Activated naive CD4-positive, alpha-beta T cell treated with anti-CD3 and anti-CD28 coated beads, Interleukin-2, amount 50 U/mL, for 72 hours (primary cell): ENCODE results near the gene KBTBD8. TPM values are rescaled to one million over a fixed set of nuclear protein-coding genes. Genes with fewer than 3 reads are reported as not detected.
A peak's percentile ranks its signal among the peaks of the same experiment; 100 is the strongest.

Experiments used
- ATAC-seq, 2 donors: fragments of 150-1000 bp; cut with Tn5 transposase; 2 replicates each; pipeline ENCODE4 v1.10.0; 2021; ENCODE audit warnings: mild to moderate bottlenecking in 2 of 2, moderate library complexity in 2 of 2
- DNase-seq, 2 donors: peaks; one replicate each; pipeline ENCODE4 v3.0.0; 2021 to 2022; ENCODE audit warnings: low spot score in 2 of 2
- H3K27ac Mint-ChIP-seq, 2 donors: one replicate each; pipeline ENCODE4 v1.8.0; 2022; ENCODE audit warnings: mild to moderate bottlenecking in 2 of 2, mixed read lengths in 2 of 2
- H3K36me3 Mint-ChIP-seq, 2 donors: one replicate each; pipeline ENCODE4 v1.8.0; 2022; ENCODE audit warnings: mixed read lengths in 2 of 2
- H3K9me3 Mint-ChIP-seq, 2 donors: one replicate each; pipeline ENCODE4 v1.8.0; 2022; ENCODE audit warnings: mixed read lengths in 2 of 2
- total RNA-seq, 2 donors: library from RNA; stranded (reverse); gene quantifications; one replicate each; pipeline ENCODE4 v1.2.3, GENCODE V29; 2022

The KBTBD8 gene, protein sequence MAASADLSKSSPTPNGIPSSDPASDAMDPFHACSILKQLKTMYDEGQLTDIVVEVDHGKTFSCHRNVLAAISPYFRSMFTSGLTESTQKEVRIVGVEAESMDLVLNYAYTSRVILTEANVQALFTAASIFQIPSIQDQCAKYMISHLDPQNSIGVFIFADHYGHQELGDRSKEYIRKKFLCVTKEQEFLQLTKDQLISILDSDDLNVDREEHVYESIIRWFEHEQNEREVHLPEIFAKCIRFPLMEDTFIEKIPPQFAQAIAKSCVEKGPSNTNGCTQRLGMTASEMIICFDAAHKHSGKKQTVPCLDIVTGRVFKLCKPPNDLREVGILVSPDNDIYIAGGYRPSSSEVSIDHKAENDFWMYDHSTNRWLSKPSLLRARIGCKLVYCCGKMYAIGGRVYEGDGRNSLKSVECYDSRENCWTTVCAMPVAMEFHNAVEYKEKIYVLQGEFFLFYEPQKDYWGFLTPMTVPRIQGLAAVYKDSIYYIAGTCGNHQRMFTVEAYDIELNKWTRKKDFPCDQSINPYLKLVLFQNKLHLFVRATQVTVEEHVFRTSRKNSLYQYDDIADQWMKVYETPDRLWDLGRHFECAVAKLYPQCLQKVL
- total RNA-seq: 10 to 100 TPM in 1 of 2 donors, 1 to 10 TPM in 1; 7.7 to 12.1 TPM

- Mint-ChIP-seq H3K9me3 (no peaks in the 10 kb centered on the region), H3K36me3 (peaks cover 6 to 11% of the 10 kb centered on the region in 2 donors), H3K27ac (peak within 1 kb of the TSS; percentile 89 to 96)
- DNase-seq (peak; percentile 94 to 98), ATAC-seq (peak; percentile 96)
Measured at GRCh38 chr3:66998113-66998903, at the start of gene KBTBD8. Gene KBTBD8, plus strand, starts transcription at chr3:66998307. Its CDS starts 49 bp downstream, at chr3:66998356.

DNA sequence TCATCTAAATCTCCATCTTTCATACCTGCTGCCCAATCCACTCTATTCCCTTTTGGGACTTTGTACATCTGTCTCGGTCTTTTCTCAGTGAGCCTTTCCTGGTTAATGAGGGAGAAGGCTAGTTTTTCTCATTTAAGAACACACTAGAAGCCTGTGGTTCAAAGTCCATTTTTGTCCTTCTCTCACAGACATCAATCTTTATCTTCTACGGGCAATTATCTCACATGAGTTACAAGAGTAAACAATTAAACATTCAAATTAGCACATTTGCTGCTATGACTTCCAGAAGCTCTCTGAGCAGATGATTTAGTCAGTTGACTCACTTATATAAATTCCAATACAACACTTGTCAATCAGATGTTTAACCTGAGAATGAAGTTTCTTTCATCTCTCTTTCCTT lies 49.3 kb upstream of the KBTBD8 start:
- Mint-ChIP-seq H3K36me3 (no peaks in the 10 kb centered on the region), H3K27ac (no peak overlapping the region), H3K9me3 (no peaks in the 10 kb centered on the region)
- DNase-seq: no peak
- ATAC-seq: no peak

- no peaks in the 10 kb centered on the region for H3K9me3 Mint-ChIP-seq
- no peak for DNase-seq
- H3K27ac Mint-ChIP-seq: no peak overlapping the region
- H3K36me3 Mint-ChIP-seq: no peaks in the 10 kb centered on the region
- no peak for ATAC-seq
Measured at GRCh38 chr3:66949898-66950297, 48.2 kb upstream of the KBTBD8 start.

- no peak overlapping the region for H3K27ac Mint-ChIP-seq
- DNase-seq (no peak), ATAC-seq (no peak)
- H3K9me3 Mint-ChIP-seq: no peaks in the 10 kb centered on the region
- no peaks in the 10 kb centered on the region for H3K36me3 Mint-ChIP-seq
Measured at GRCh38 chr3:66952357-66952756, 45.8 kb upstream of the KBTBD8 start.

GRCh38 chr3:66953934-66954445 lies 44.1 kb upstream of the KBTBD8 start:
- no peaks in the 10 kb centered on the region for H3K9me3 Mint-ChIP-seq
- H3K27ac Mint-ChIP-seq: no peak overlapping the region
- DNase-seq (no peak), ATAC-seq (no peak)
- H3K36me3 Mint-ChIP-seq: no peaks in the 10 kb centered on the region

- ATAC-seq: no peak
- H3K9me3 Mint-ChIP-seq: no peaks in the 10 kb centered on the region
- H3K27ac Mint-ChIP-seq: no peak overlapping the region
- DNase-seq: no peak
- no peaks in the 10 kb centered on the region for H3K36me3 Mint-ChIP-seq
Measured at GRCh38 chr3:66956742-66957141, 41.4 kb upstream of the KBTBD8 start.

GRCh38 chr3:66957367-66957766 lies 40.7 kb upstream of the KBTBD8 start:
- DNase-seq: no peak
- Mint-ChIP-seq H3K9me3 (no peaks in the 10 kb centered on the region), H3K27ac (no peak overlapping the region), H3K36me3 (no peaks in the 10 kb centered on the region)
- ATAC-seq: no peak

GRCh38 chr3:66958067-66958466 lies 40.0 kb upstream of the KBTBD8 start:
- DNase-seq (no peak), ATAC-seq (no peak)
- Mint-ChIP-seq H3K9me3 (no peaks in the 10 kb centered on the region), H3K36me3 (no peaks in the 10 kb centered on the region), H3K27ac (no peak overlapping the region)

DNA sequence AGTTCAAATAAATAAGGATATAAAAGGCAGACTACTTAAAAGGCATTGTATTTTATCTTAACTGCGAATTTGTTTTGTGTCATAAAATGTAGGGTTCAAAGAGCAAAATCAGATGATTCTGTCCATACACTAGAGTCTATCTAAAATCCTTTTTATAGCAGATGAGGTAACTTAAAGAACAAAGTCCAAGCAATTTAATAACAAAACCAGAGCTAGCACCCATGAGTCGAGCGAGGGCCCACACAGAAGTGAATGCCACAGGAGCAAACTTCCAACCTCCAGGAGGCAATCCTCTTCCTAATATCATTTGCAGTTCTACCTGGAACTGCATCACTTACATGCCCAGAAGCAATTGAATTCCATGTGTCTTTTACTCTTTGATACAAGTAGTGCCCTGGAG lies 35.4 kb upstream of the KBTBD8 start:
- no peaks in the 10 kb centered on the region for H3K36me3 Mint-ChIP-seq

GRCh38 chr3:66971245-66971644 lies 26.9 kb upstream of the KBTBD8 start:
- Mint-ChIP-seq H3K27ac (peak overlapping the region in 1 of 2 donors; percentile 80), H3K36me3 (no peaks in the 10 kb centered on the region), H3K9me3 (no peaks in the 10 kb centered on the region)
- DNase-seq (no peak), ATAC-seq (no peak)

More for the DNA sequence above, 35.4 kb upstream of the KBTBD8 start:
- no peak overlapping the region for H3K27ac Mint-ChIP-seq
- ATAC-seq: no peak
- no peaks in the 10 kb centered on the region for H3K9me3 Mint-ChIP-seq
- no peak for DNase-seq

DNA sequence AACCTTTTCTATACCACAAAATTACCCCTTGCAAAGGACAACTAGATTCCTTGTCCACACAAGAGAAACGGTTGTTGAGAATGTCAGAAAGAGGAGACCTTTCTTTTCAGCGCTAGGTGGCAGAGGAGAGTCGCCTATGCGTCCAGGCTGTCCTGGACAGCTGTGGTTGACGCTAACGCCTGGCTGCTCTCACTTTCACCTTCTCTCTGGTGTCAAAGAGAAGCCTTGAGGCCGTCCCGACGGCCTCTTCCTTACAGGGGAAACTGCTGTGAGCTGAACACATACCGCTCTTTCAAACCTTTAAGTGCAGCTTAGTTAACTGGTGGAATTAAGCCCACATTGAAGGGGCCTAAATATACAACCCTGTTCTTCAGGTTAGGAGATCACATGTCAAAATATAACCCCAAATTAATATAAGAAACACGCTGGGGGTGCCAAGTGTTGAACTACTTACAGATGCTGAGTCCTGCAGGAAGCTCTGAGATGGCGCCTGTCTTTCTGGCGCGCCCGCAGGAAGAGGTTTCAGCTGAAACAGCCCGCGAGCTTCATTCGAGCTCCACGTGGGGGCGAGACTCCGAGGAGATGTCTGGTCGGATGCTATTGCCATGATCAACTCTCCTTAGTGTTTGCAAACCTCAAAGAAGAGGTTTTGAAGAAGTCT lies 26.1 kb upstream of the KBTBD8 start:
- peak overlapping the region in 1 of 2 donors; percentile 80 for H3K27ac Mint-ChIP-seq
- H3K9me3 Mint-ChIP-seq: no peaks in the 10 kb centered on the region
- no peaks in the 10 kb centered on the region for H3K36me3 Mint-ChIP-seq
- peak; percentile 95 to 99 for ATAC-seq
- DNase-seq: peak; percentile 62 to 80

GRCh38 chr3:66980791-66981190 lies 17.3 kb upstream of the KBTBD8 start:
- Mint-ChIP-seq H3K27ac (no peak overlapping the region), H3K9me3 (no peaks in the 10 kb centered on the region), H3K36me3 (no peaks in the 10 kb centered on the region)
- DNase-seq (no peak), ATAC-seq (no peak)

- Mint-ChIP-seq H3K36me3 (no peaks in the 10 kb centered on the region), H3K9me3 (no peaks in the 10 kb centered on the region), H3K27ac (no peak overlapping the region)
- DNase-seq (no peak), ATAC-seq (no peak)
Measured at GRCh38 chr3:66983101-66983500, 15.0 kb upstream of the KBTBD8 start.

DNA sequence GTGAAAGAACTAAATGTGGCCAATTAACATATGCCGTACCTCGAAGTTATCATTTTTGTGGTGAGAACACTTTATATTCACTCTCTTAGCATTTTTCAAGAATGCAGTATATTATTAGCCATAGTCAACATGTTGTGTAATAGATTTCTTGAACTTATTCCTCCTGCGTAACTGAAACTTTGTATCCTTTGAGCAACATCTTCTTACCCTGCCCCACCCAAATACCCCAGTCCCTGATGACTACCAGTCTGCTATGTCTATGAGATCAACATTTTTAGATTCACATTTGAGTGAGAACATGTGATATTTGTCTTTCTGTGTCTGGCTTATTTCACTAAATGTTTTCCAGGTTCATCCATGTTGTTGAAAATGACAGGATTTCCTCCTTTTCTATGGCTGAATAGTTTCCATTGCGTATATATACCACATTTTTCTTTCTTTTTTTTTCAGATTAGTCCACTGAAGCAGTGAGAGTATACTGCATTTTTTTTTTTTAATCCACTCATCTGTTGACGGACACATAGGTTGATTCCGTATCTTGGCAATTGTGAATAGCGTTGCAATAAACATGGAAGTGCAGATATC lies 12.7 kb upstream of the KBTBD8 start:
- no peaks in the 10 kb centered on the region for H3K36me3 Mint-ChIP-seq
- no peaks in the 10 kb centered on the region for H3K9me3 Mint-ChIP-seq
- no peak overlapping the region for H3K27ac Mint-ChIP-seq
- ATAC-seq (no peak), DNase-seq (no peak)

GRCh38 chr3:66986406-66986805 lies 11.7 kb upstream of the KBTBD8 start:
- no peak for DNase-seq
- ATAC-seq: no peak
- Mint-ChIP-seq H3K27ac (no peak overlapping the region), H3K36me3 (no peaks in the 10 kb centered on the region), H3K9me3 (no peaks in the 10 kb centered on the region)

- DNase-seq (no peak), ATAC-seq (no peak)
- Mint-ChIP-seq H3K36me3 (no peaks in the 10 kb centered on the region), H3K27ac (no peak overlapping the region), H3K9me3 (no peaks in the 10 kb centered on the region)
Measured at GRCh38 chr3:66989241-66989640, 8.9 kb upstream of the KBTBD8 start.
